HUES6 (cell line): Measurements from ENCODE around the gene NPPB.

Experiments used
- H3K27ac ChIP-seq: 2 replicates; pipeline ENCODE4 v1.7.0; 2013; ENCODE audit warnings: low read depth, mild to moderate bottlenecking, low read length, inconsistent platforms
- H3K27me3 ChIP-seq: 2 replicates; pipeline ENCODE4 v1.6.1; 2013; ENCODE audit warnings: low read length; ENCODE audit not compliant: control insufficient read depth, insufficient read depth
- H3K36me3 ChIP-seq: 2 replicates; pipeline ENCODE4 v1.6.1; 2013; ENCODE audit warnings: low read length; ENCODE audit not compliant: control insufficient read depth, insufficient read depth
- H3K4me1 ChIP-seq: 2 replicates; pipeline ENCODE4 v1.6.1; 2013; ENCODE audit warnings: low read length; ENCODE audit not compliant: control insufficient read depth, insufficient read depth
- H3K4me3 ChIP-seq: 2 replicates; pipeline ENCODE4 v1.5.1; 2013; ENCODE audit warnings: low read depth, low read length
- H3K9ac ChIP-seq: one replicate; pipeline ENCODE4 v1.6.1; 2013; ENCODE audit warnings: mild to moderate bottlenecking, low read length
- H3K9me3 ChIP-seq: 2 replicates; pipeline ENCODE4 v1.6.1; 2013; ENCODE audit warnings: low read depth, low read length; ENCODE audit not compliant: control insufficient read depth, insufficient read depth

NPPB gene

GRCh38 chr1:11856698-11857097 is 2.0 kb downstream of the NPPB start:
- H3K4me3 ChIP-seq, result no peak overlapping the region
- H3K27me3 ChIP-seq, result peaks cover 52% of the 10 kb centered on the region
- H3K4me1 ChIP-seq, result peaks cover 6% of the 10 kb centered on the region; the same call in 1 of the 2 replicates
- H3K36me3 ChIP-seq, result no peaks in the 10 kb centered on the region
- no peak overlapping the region for H3K9ac ChIP-seq
- H3K9me3 ChIP-seq, result no peaks in the 10 kb centered on the region
- H3K27ac ChIP-seq, result no peak overlapping the region

GRCh38 chr1:11855430-11855829 is 3.3 kb downstream of the NPPB start:
- Histone ChIP-seq H3K36me3 (no peaks in the 10 kb centered on the region), H3K27ac (no peak overlapping the region), H3K9ac (no peak overlapping the region), H3K27me3 (peaks cover 39% of the 10 kb centered on the region), H3K9me3 (no peaks in the 10 kb centered on the region), H3K4me3 (no peak overlapping the region), H3K4me1 (peaks cover 6% of the 10 kb centered on the region; the same call in 1 of the 2 replicates)

- H3K36me3 ChIP-seq, result no peaks in the 10 kb centered on the region
- H3K4me1 ChIP-seq, result peaks cover 6% of the 10 kb centered on the region; the same call in 1 of the 2 replicates
- no peak overlapping the region for H3K9ac ChIP-seq
- H3K27ac ChIP-seq, result no peak overlapping the region
- H3K9me3 ChIP-seq, result no peaks in the 10 kb centered on the region
- no peak overlapping the region for H3K4me3 ChIP-seq
- peaks cover 32% of the 10 kb centered on the region for H3K27me3 ChIP-seq
Observed at GRCh38 chr1:11854519-11854918, 4.2 kb downstream of the NPPB start.

DNA sequence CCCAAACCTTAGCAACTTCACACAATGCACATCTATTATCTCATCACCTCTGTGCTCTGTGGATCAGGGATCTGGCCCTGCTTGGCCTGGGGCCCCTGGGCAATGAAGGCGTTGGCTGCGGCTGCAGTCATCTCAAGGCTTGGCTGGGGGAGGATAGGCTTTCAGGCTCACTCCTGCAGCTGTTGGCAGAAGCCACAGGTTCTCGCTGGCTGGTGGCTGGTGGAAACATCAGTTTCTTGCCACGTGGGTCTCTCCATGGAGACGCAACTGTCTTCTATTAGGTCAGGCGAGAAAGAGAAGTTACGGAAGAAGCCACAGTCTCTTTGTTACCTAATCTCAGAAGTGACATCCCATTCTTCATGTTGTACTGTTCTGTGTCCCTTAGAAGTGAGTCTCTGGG is 7.6 kb downstream of the NPPB start:
- H3K27ac ChIP-seq, result no peak overlapping the region
- no peak overlapping the region for H3K4me3 ChIP-seq
- H3K27me3 ChIP-seq, result no peaks in the 10 kb centered on the region; the same call in 1 of the 2 replicates
- peaks cover 10% of the 10 kb centered on the region for H3K36me3 ChIP-seq
- H3K9me3 ChIP-seq, result no peaks in the 10 kb centered on the region
- H3K9ac ChIP-seq, result no peak overlapping the region
- no peaks in the 10 kb centered on the region for H3K4me1 ChIP-seq

DNA sequence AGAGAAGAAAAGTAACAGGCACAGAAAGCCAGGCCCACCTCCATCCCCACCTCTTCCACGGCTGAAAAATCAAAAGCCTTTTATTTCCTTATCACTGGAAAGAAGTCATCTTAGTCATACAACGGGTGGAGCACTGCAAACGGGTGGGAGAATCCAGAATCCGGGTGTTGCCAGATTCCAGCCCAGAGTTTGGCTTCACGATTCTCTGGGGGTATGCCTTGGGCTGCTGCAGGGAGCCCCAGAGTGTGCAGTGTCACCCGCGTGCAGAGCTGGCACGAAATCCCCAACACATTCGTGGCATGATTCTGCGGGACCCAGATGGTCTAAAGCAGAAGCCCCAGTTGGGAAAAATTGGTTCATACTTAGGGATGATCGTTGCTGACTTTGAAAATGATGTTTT is 8.6 kb downstream of the NPPB start:
- no peaks in the 10 kb centered on the region for H3K27me3 ChIP-seq
- no peak overlapping the region for H3K27ac ChIP-seq
- H3K4me1 ChIP-seq, result no peaks in the 10 kb centered on the region
- no peaks in the 10 kb centered on the region for H3K9me3 ChIP-seq
- H3K9ac ChIP-seq, result no peak overlapping the region
- no peak overlapping the region for H3K4me3 ChIP-seq
- H3K36me3 ChIP-seq, result peaks cover 16% of the 10 kb centered on the region

DNA sequence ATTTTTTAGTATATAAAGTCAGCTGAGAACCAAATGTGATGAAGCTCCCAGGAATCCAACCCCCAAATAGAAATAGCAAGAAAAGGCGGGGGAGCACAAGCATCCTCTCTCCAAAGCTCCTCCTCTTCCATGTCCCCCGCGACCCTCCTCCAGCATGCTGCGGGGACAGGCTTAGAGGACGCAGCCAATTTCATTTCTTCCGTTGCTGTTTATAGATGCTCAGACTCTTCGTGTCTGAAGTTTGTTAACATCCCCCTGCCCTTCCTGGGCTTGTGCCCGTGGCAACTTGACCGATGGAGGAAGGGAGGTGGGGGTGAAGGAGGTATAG is 10.4 kb downstream of the NPPB start:
- H3K4me1 ChIP-seq, result no peaks in the 10 kb centered on the region
- no peaks in the 10 kb centered on the region for H3K9me3 ChIP-seq
- peaks cover 34% of the 10 kb centered on the region for H3K36me3 ChIP-seq
- no peak overlapping the region for H3K4me3 ChIP-seq
- H3K27ac ChIP-seq, result no peak overlapping the region
- H3K9ac ChIP-seq, result no peak overlapping the region
- H3K27me3 ChIP-seq, result no peaks in the 10 kb centered on the region

DNA sequence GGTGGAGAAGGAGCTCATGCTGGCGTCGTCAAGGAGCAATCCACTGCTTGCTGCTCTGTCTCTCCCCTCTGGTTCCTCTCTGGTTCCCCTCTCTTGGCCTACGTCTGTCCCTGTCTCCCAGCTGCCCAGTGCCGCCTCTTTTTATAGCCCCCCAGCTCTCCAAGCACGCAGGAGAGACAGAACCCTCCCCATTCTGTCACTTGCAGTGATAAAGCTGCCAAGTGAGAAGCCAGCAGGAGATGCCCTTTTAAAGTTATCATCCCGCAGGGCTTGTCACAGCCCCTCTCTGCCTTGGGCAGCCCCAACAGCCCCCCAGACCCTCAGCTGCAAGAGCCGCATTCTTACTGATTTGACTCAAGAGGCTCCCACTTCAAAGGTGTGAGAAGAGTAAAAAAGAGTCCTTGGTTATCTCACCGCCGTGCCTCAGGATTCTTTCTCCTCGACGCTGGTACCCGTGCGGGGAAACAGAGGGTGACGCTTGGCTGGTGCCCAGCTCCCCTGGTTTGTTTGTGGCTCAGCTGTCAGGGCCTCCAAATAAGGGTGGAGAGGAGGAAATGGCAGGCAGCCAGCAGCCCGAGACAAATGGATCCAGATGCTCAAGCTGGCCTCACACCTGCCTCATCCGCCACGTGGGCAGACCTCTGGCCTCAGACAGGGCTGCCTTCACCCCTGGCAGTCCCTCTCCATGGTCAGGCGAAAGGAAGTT is 10.9 kb downstream of the NPPB start, which contains the start of gene NPPA:
Gene NPPA (minus strand): TSS at position 117 of the 706 bp plus-strand sequence. CDS start 99 bp downstream, at position 18.
- Histone ChIP-seq H3K9ac (no peak within 1 kb of the TSS), H3K4me3 (no peak within 1 kb of the TSS), H3K27ac (no peak within 1 kb of the TSS)

GRCh38 chr1:11845641-11846335 is 13.0 kb downstream of the NPPB start:
- Histone ChIP-seq H3K36me3 (peaks cover 56% of the 10 kb centered on the region), H3K9me3 (no peaks in the 10 kb centered on the region), H3K27ac (no peak overlapping the region), H3K9ac (no peak overlapping the region), H3K4me1 (no peaks in the 10 kb centered on the region), H3K4me3 (no peak overlapping the region), H3K27me3 (no peaks in the 10 kb centered on the region)

More for the DNA sequence above, 10.9 kb downstream of the NPPB start, which contains the start of gene NPPA:
- H3K9me3 ChIP-seq, result no peaks in the 10 kb centered on the region
- no peaks in the 10 kb centered on the region for H3K4me1 ChIP-seq
- H3K36me3 ChIP-seq, result peaks cover 36% of the 10 kb centered on the region
- no peaks in the 10 kb centered on the region for H3K27me3 ChIP-seq

DNA sequence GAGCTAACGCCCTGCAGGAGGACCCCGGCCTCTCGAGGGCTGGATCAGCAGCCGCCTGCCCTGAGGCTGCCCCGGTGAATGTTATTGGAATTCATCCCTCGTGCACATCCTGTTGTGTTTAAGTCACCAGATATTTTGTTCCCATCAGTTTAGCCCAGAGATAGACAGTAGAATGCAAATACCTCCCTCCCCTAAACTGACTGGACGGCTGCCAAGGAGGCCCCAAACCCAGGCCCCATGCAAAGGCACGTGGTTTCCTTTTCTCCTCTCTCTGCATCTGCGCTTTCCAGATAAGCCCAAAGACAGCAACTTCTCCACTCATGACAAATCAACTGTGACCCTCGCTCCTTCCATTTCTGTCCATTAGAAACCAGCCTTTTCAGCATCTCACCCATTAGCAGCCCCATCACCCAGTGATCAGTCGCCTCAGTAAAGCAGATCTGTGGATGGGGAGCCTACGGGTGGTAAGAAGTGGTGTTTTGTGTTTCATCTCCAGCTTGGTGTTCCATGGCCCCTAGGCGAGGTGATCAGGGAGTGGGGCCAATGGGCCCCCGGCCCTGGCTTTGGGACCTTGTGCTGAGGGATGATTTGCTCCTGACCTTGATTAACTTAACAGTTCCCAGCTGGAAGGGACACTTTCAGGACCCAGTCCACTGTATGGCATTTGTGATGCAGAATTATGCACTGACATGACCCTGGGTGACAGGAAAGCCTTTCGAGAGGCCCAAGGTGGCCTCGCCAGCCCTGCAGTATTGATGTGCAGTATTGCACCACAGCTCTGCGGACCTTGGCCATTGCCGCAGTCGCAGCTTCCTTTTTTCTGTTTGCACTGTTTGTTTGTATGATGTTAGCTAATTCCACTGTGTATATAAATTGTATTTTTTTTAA is 16.3 kb downstream of the NPPB start:
- Histone ChIP-seq H3K27ac (no peak overlapping the region), H3K4me3 (no peak overlapping the region), H3K36me3 (peaks cover 83% of the 10 kb centered on the region)

DNA sequence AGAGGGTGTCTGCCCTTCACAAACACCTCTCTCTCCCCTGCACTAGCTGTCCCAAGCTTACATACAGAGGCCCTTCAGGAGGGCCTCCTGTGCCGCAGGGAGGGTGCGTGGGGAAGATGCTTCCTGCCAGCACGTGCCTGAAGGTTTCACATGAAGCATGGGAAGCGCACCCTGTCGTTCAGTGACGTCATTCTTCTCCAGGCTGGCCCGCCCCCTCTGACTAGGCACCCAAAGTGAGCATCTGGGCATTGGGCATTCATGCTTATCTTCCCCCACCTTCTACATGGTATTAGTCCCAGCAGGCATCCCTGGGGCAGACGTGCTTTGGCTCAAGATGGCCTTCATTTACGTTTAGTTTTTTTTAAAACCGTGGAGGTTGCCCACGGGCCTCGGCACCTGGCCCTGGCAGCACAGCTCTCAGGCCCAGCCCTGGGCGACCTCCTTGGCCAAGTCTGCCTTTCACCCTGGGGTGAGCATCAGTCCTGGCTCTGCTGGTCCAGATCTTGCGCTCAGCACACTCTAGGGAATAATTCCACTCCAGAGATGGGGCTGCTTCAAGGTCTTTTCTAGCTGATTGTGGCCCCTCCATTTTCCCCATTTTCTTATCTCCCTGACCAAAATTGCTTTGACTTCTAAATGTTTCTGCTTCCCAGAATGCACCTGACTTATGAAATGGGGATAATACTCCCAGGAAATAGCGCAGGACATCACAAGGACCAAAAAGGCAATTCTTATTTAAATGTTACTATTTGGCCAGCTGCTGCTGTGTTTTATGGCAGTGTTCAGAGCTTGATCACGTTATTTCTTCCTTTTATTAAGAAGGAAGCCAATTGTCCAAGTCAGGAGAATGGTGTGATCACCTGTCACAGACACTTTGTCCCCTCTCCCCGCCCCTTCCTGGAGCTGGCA is 17.2 kb downstream of the NPPB start:
- H3K9ac ChIP-seq, result no peak overlapping the region
- no peaks in the 10 kb centered on the region for H3K9me3 ChIP-seq
- no peaks in the 10 kb centered on the region for H3K27me3 ChIP-seq
- H3K4me3 ChIP-seq, result no peak overlapping the region
- no peak overlapping the region for H3K27ac ChIP-seq
- peaks cover 88% of the 10 kb centered on the region for H3K36me3 ChIP-seq
- H3K4me1 ChIP-seq, result no peaks in the 10 kb centered on the region

More for the DNA sequence above, 16.3 kb downstream of the NPPB start:
- Histone ChIP-seq H3K9ac (no peak overlapping the region), H3K9me3 (no peaks in the 10 kb centered on the region), H3K4me1 (no peaks in the 10 kb centered on the region), H3K27me3 (no peaks in the 10 kb centered on the region)
